GM12878 (cell line): ENCODE data around the gene COL6A3. TPM values are rescaled to one million over a fixed set of nuclear protein-coding genes. Genes with fewer than 3 reads are reported as not detected.

Source experiments
- ATAC-seq: fragments of 200-7000 bp; cut with Tn5 transposase; 3 replicates; pipeline ENCODE4 v1.9.1; 2020; ENCODE audit warnings: mild to moderate bottlenecking, moderate library complexity
- BruUV-seq: library from RNA; stranded (reverse); fragments of 400-500 nt; replicated peaks from 2 replicates; lab custom pipeline; 2021; lab: Mats Ljungman, UMichigan
- CTCF ChIA-PET: fragments of 300-600 bp; sonication (Branson Sonifier 250); formaldehyde crosslinking; extraction: SDS; loops from one replicate; lab custom pipeline; 2021; ENCODE audit warnings: inconsistent platforms; lab: Yijun Ruan, JAX
- POLR2A ChIA-PET: fragments of 350-600 bp; formaldehyde crosslinking; extraction: SDS; loops from one replicate; lab custom pipeline; 2021; ENCODE audit warnings: inconsistent platforms; lab: Charles Lee
- RAD21 ChIA-PET: fragments of 300-600 bp; sonication (Branson Sonifier 250); formaldehyde crosslinking; loops from one replicate; lab custom pipeline; 2023; ENCODE audit warnings: antibody characterized with exemption; ENCODE audit not compliant: unreplicated experiment; lab: Charles Lee
- SMC1A ChIA-PET: fragments of 300-600 bp; sonication (Branson Sonifier 250); formaldehyde crosslinking; loops from one replicate; lab custom pipeline; 2023; ENCODE audit not compliant: unreplicated experiment, uncharacterized antibody; lab: Charles Lee
- DNase-seq: peaks from one replicate; pipeline ENCODE4 v3.0.0-alpha.2; 2011; ENCODE audit warnings: low read depth, low spot score
- FAIRE-seq: peaks from 3 replicates; lab custom pipeline; 2011; peaks lifted over from hg19 to GRCh38; lab: Jason Lieb, UNC
- H2AFZ ChIP-seq: 2 replicates; pipeline ENCODE4 v1.6.0; 2011; ENCODE audit warnings: low read depth, low read length, control low read depth; ENCODE audit not compliant: control insufficient read depth
- H3K27ac ChIP-seq: 2 replicates; pipeline ENCODE4 v1.5.1; 2011; ENCODE audit warnings: control low read depth; ENCODE audit not compliant: control insufficient read depth, insufficient read depth
- H3K27me3 ChIP-seq, 2 experiments: replicated peaks in 1 of 2; 2 replicates each; pipeline versions ENCODE4 v1.6.0 to v1.6.1; 2011; ENCODE audit warnings: low read length in 1 of 2; ENCODE audit not compliant: control insufficient read depth in 2 of 2, insufficient read depth in 2 of 2
- H3K36me3 ChIP-seq, 2 experiments: 2 replicates each; pipeline ENCODE4 v1.5.1; 2011; ENCODE audit warnings: low read length in 1 of 2; ENCODE audit not compliant: control insufficient read depth in 2 of 2, insufficient read depth in 2 of 2
- H3K4me1 ChIP-seq: 2 replicates; pipeline ENCODE4 v1.6.1; 2011; ENCODE audit warnings: mild to moderate bottlenecking, low read length, moderate library complexity, mixed read lengths; ENCODE audit not compliant: control insufficient read depth, insufficient read depth
- H3K4me2 ChIP-seq: 2 replicates; pipeline ENCODE4 v1.6.0; 2011; ENCODE audit warnings: control low read depth; ENCODE audit not compliant: control insufficient read depth, insufficient read depth
- H3K4me3 ChIP-seq: fragments of 200-600 bp; sonication (generic); 2 replicates; pipeline ENCODE4 v1.5.1; 2016
- H3K79me2 ChIP-seq: 2 replicates; pipeline ENCODE4 v1.6.0; 2011; ENCODE audit warnings: low read length; ENCODE audit not compliant: control insufficient read depth, insufficient read depth
- H3K9ac ChIP-seq: 2 replicates; pipeline ENCODE4 v1.8.0; 2011; ENCODE audit warnings: low read length, control low read depth, mixed read lengths; ENCODE audit not compliant: control insufficient read depth, insufficient read depth
- H3K9me3 ChIP-seq: replicated peaks from 3 replicates; pipeline ENCODE4 v1.5.1; 2011; ENCODE audit warnings: mild to moderate bottlenecking, low read length; ENCODE audit not compliant: control insufficient read depth, insufficient read depth
- H4K20me1 ChIP-seq: 2 replicates; pipeline ENCODE4 v1.6.0; 2011; ENCODE audit not compliant: control insufficient read depth, insufficient read depth
- BACH1 ChIP-seq: fragments of 450-650 bp; IDR thresholded peaks from 2 replicates; pipeline ENCODE4 v1.6.1; 2017; ENCODE audit warnings: mild to moderate bottlenecking, borderline replicate concordance
- CBX3 ChIP-seq: fragments of 200-600 bp; sonication (generic); IDR thresholded peaks from 2 replicates; pipeline ENCODE4 v1.6.1; 2016; ENCODE audit warnings: low read depth, borderline replicate concordance
- CHD4 ChIP-seq: fragments of 200-600 bp; sonication (generic); IDR thresholded peaks from 2 replicates; pipeline ENCODE4 v1.6.1; 2016; ENCODE audit warnings: mild to moderate bottlenecking
- HDAC2 ChIP-seq: fragments of 200-600 bp; sonication (generic); IDR thresholded peaks from 2 replicates; pipeline ENCODE4 v1.6.1; 2017
- RFX5 ChIP-seq: IDR thresholded peaks from 2 replicates; pipeline ENCODE4 v1.6.1; 2011; ENCODE audit warnings: low read depth, low read length, improper control_type of control experiment
- RUNX3 ChIP-seq: IDR thresholded peaks from 2 replicates; pipeline ENCODE4 v1.6.1; 2012; ENCODE audit warnings: low read length, inconsistent platforms
- SMAD5 ChIP-seq: IDR thresholded peaks from 2 replicates; pipeline ENCODE4 v1.6.1; 2016; ENCODE audit warnings: antibody characterized with exemption, low read depth
- ZBTB11 ChIP-seq: fragments of 450-650 bp; formaldehyde crosslinking; IDR thresholded peaks from 2 replicates; pipeline ENCODE4 v1.5.0; 2022; ENCODE audit warnings: mild to moderate bottlenecking, missing genetic modification characterization
- ZNF384 ChIP-seq: IDR thresholded peaks from 2 replicates; pipeline ENCODE4 v1.6.1; 2012; ENCODE audit warnings: low read depth, mild to moderate bottlenecking, low read length, improper control_type of control experiment, borderline replicate concordance
- WGBS: methylation state at CpG from one replicate; pipeline ENCODE4 v1.1.6; 2016; ENCODE audit warnings: low lambda C conversion rate; ENCODE audit not compliant: insufficient replicate concordance, insufficient coverage; ENCODE audit errors: missing lambda C conversion rate; 5-methylcytosine and 5-hydroxymethylcytosine counted together
- in situ Hi-C: fragments of 300-500 bp; cut with MboI; formaldehyde crosslinking; loops from 9 replicates; pipeline ENCODE4 v1.14.3; 2018; ENCODE audit warnings: mixed read lengths
- intact Hi-C: fragments of 100-400 bp; cut with micrococcal nuclease; formaldehyde crosslinking; loops from one replicate; pipeline ENCODE4 v1.14.2; 2022; ENCODE audit not compliant: unreplicated experiment
- polyA plus RNA-seq, 11 experiments: library from polyadenylated mRNA; depleted of rRNA in 4 of 11; unstranded in 6 of 11; stranded (reverse) in 5 of 11; fragments of >200 nt; fragmentation: Nextera tagmentation in 4 of 11; fragmentation: Illumina TruSeq in 1 of 11; extraction: Ambion mirVana in 4 of 11; extraction: Trizol in 1 of 11; gene quantifications; 1 replicate in 1 of 11; 2 replicates in 10 of 11; pipeline versions ENCODE4 v1.2.1 to v1.2.3, GENCODE V29; 2011 to 2016; ENCODE audit warnings: inconsistent platforms in 2 of 11, missing spikeins in 2 of 11, low read depth in 1 of 11
- total RNA-seq, 4 experiments: library from RNA; depleted of rRNA in 3 of 4; stranded (reverse); fragments of >200 nt in 3 of 4; fragmentation: Illumina TruSeq in 1 of 4; extraction: Trizol in 1 of 4; gene quantifications; 2 replicates each; pipeline versions ENCODE4 v1.2.1 to v1.2.3, GENCODE V29; 2013 to 2021

Gene COL6A3
- total and polyA plus RNA-seq, 10 of the 15 experiments (the other 5 are each of a cell fraction or from before 2014, with no cell fraction given): 0.01 to 0.51 (median 0.09) TPM; not detected in 4

- intact Hi-C loops: no loop called here
- TF ChIP-seq CHD4 (no peak), RFX5 (no peak)
- TF ChIP-seq, all 136 proteins: peak for 0
- ATAC-seq (no peak), FAIRE-seq (no peak), DNase-seq (no peak)
- no TSS peak for BruUV-seq
- ChIA-PET SMC1A (interaction anchor here (1.0 kb wide), 1 partner anchor 201 kb away, joined by 3 read pairs; no protein-coding TSS in a partner anchor), RAD21 (no interaction called here), CTCF (interaction anchor here (1.1 kb wide), 1 partner anchor 156 kb away, joined by 3 read pairs; no protein-coding TSS in a partner anchor), POLR2A (no interaction called here)
- H3K9me3 ChIP-seq: no peaks in the 10 kb centered on the region
- no peaks in the 10 kb centered on the region for H3K79me2 ChIP-seq
- no peak overlapping the region for H3K4me2 ChIP-seq
- H3K9ac ChIP-seq: no peak overlapping the region
- no peaks in the 10 kb centered on the region for H3K4me1 ChIP-seq
- H3K4me3 ChIP-seq: no peak overlapping the region
- 20% methylated on average over 11 of the region's 11 CpGs for WGBS
- no peak overlapping the region for H2AFZ ChIP-seq
- H3K27ac ChIP-seq: no peak overlapping the region
- peaks cover 0 to 2% of the 10 kb centered on the region in 2 experiments; a peak in 1 of 4 replicates for H3K27me3 ChIP-seq
- no peaks in the 10 kb centered on the region for H3K36me3 ChIP-seq
- in situ Hi-C loops: no loop called here
- H4K20me1 ChIP-seq: no peaks in the 10 kb centered on the region
Observed at GRCh38 chr2:237320801-237321560, 93.0 kb downstream of the COL6A3 start.

GRCh38 chr2:237319887-237320286 lies 94.1 kb downstream of the COL6A3 start:
- Histone ChIP-seq H3K9ac (no peak overlapping the region), H3K4me1 (no peaks in the 10 kb centered on the region), H3K36me3 (no peaks in the 10 kb centered on the region), H3K4me2 (no peak overlapping the region), H3K4me3 (no peak overlapping the region), H3K9me3 (no peaks in the 10 kb centered on the region), H4K20me1 (no peaks in the 10 kb centered on the region), H3K27ac (no peak overlapping the region), H3K27me3 (peaks cover 0 to 2% of the 10 kb centered on the region in 2 experiments; a peak in 1 of 4 replicates), H2AFZ (no peak overlapping the region), H3K79me2 (no peaks in the 10 kb centered on the region)
- TF ChIP-seq ZNF384: no peak
- no peak for TF ChIP-seq RUNX3
- no peak for TF ChIP-seq SMAD5
- TF ChIP-seq CBX3: no peak
- TF ChIP-seq ZBTB11: no peak
- TF ChIP-seq HDAC2: no peak
- no peak for TF ChIP-seq BACH1
- POLR2A ChIA-PET: no interaction called here
- SMC1A ChIA-PET: no interaction called here
- DNase-seq (no peak), FAIRE-seq (no peak), ATAC-seq (no peak)
- RAD21 ChIA-PET: no interaction called here
- in situ Hi-C loops (no loop called here), intact Hi-C loops (no loop called here)
- CTCF ChIA-PET: no interaction called here
- WGBS: 19% methylated on average over 4 of the region's 4 CpGs
- no TSS peak for BruUV-seq
